Esophagus squamous epithelium (tissue), 4 donors: ENCODE results near the gene SLC5A11.

Source experiments
- CTCF ChIP-seq, 6 experiments: fragments of 450-650 bp in 4 of 6; fragments of 200-600 bp in 2 of 6; sonication (generic) in 2 of 6; IDR thresholded peaks; one replicate each; pipeline ENCODE4 v1.5.1; 2016 to 2019; ENCODE audit warnings: antibody characterized with exemption in 6 of 6, mild to moderate bottlenecking in 4 of 6, moderate library complexity in 4 of 6
- POLR2A ChIP-seq, 4 donors: fragments of 450-650 bp; IDR thresholded peaks; one replicate each; pipeline ENCODE4 v1.6.1; 2017; ENCODE audit warnings: antibody characterized with exemption in 4 of 4, mild to moderate bottlenecking in 4 of 4, moderate library complexity in 3 of 4

DNA sequence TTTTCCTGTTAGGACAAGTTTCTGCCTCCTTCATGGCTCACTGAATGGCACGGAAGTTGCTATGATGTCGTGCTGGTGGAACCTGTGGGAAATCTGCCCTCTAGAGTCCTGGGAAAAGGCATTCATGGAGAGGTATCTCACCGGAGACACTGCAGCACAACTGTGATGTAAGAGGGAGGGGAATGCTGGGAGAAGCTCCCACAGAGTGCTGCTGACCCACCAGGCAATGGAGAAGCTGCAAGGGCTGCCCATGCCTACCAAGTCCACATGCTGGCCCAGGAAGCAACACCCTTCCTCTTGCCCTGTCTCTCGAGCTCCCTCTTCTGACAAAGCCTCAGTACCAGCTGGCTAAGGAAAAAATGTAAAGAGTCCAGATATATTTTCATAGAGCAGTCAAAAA, 45.2 kb upstream of the SLC5A11 start:
- TF ChIP-seq CTCF (IDR thresholded peaks at IDR 0.05) (peak in 3 of 6 experiments; percentile 17 to 57 (median 45)), POLR2A (IDR thresholded peaks at IDR 0.05) (no peak)
